ENCODE data around the gene MARF1. TPM values are rescaled to one million over a fixed set of nuclear protein-coding genes. Genes with fewer than 3 reads are reported as not detected.
"Not testable (repeated sequence)": the region's sequence is repeated elsewhere in the genome, so short reads cannot be mapped to it uniquely, and the experiment has no call there.

MARF1 gene
- total RNA-seq, 1 donor from 2014 or later, result 79.1 TPM

DNA sequence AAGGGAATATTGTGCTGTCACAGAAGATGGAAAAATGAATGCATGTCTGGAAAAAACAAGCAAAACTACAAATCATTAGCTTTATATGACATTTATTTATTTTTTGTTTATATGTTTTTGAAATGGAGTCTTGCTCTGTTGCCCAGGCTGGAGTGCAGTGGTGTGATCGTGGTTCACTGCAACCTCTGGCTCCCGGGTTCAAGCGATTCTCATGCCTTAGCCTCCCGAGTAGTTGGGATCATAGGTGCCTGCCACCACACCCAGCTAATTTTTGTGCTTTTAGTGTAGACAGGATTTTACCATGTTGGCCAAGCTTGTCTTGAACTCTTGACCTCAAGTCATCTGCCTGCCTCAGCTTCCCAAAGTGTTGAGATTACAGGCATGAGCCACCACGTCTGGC, 15.6 kb upstream of the MARF1 start:
- no peak overlapping the region for H3K4me3 Mint-ChIP-seq
- peaks cover 5% of the 10 kb centered on the region for H3K4me1 Mint-ChIP-seq
- DNase-seq (ENCODE audit: low spot score in 2 of 2, unreplicated experiment in 2 of 2), result no peak
- no peak for TF ChIP-seq CTCF (IDR thresholded peaks at IDR 0.05; ENCODE audit: unreplicated experiment)
- H3K27ac Mint-ChIP-seq, result no peak overlapping the region
- no peaks in the 10 kb centered on the region for H3K27me3 Mint-ChIP-seq (ENCODE audit: low read depth)
- peaks cover 4% of the 10 kb centered on the region for H3K36me3 Mint-ChIP-seq
- no peaks in the 10 kb centered on the region for H3K9me3 Mint-ChIP-seq

- peaks cover 4% of the 10 kb centered on the region for H3K36me3 Mint-ChIP-seq
These were observed 15.2 kb upstream of the MARF1 start for GRCh38 chr16:15658149-15658548.

DNA sequence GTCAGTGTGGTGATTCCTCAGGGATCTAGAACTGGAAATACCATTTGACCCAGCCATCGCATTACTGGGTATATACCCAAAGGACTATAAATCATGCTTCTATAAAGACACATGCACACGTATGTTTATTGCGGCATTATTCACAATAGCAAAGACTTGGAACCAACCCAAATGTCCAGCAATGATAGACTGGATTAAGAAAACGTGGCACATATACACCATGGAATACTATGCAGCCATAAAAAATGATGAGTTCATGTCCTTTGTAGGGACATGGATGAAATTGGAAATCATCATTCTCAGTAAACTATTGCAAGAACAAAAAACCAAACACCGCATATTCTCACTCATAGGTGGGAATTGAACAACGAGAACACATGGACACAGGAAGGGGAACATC, 12.6 kb upstream of the MARF1 start:
- not testable (repeated sequence) for H3K27ac Mint-ChIP-seq; DNase-seq (ENCODE audit: low spot score in 2 of 2, unreplicated experiment in 2 of 2); H3K9me3 Mint-ChIP-seq; H3K27me3 Mint-ChIP-seq (ENCODE audit: low read depth); H3K36me3 Mint-ChIP-seq; H3K4me3 Mint-ChIP-seq
- peaks cover 17% of the 10 kb centered on the region for H3K4me1 Mint-ChIP-seq

More at GRCh38 chr16:15658149-15658548, 15.2 kb upstream of the MARF1 start:
- no peak for DNase-seq (ENCODE audit: low spot score in 2 of 2, unreplicated experiment in 2 of 2)
- Mint-ChIP-seq H3K9me3 (no peaks in the 10 kb centered on the region), H3K27me3 (ENCODE audit: low read depth) (no peaks in the 10 kb centered on the region), H3K27ac (no peak overlapping the region), H3K4me3 (no peak overlapping the region), H3K4me1 (peaks cover 9% of the 10 kb centered on the region)
- no peak for TF ChIP-seq CTCF (IDR thresholded peaks at IDR 0.05; ENCODE audit: unreplicated experiment)

DNA sequence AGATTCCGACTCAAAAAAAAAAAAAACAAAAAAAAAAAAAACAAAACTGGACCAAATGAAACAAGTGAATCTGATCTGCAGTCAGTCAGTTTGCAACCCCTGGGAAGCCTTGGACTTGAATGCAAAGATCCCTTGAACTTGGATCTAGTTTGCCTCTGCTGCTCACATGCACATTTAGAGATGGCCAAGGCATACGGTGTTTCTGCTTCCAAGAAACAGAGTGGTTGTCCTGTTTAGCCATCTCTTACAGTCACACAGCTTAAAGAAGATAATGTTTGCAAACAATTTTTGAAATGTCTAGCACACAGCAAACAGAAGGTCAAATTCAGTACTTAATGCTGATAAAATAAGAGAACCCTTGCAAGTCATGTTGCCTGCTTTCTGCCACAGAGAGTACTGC, 11.6 kb upstream of the MARF1 start:
- Mint-ChIP-seq H3K27ac (no peak overlapping the region), H3K36me3 (no peaks in the 10 kb centered on the region), H3K27me3 (ENCODE audit: low read depth) (no peaks in the 10 kb centered on the region), H3K4me1 (peaks cover 17% of the 10 kb centered on the region), H3K9me3 (no peaks in the 10 kb centered on the region), H3K4me3 (no peak overlapping the region)
- TF ChIP-seq CTCF (IDR thresholded peaks at IDR 0.05; ENCODE audit: unreplicated experiment), result no peak
- no peak for DNase-seq (ENCODE audit: low spot score in 2 of 2, unreplicated experiment in 2 of 2)

- no peak for TF ChIP-seq CTCF (IDR thresholded peaks at IDR 0.05; ENCODE audit: unreplicated experiment)
- Mint-ChIP-seq H3K4me1 (peaks cover 20% of the 10 kb centered on the region), H3K9me3 (no peaks in the 10 kb centered on the region), H3K4me3 (peak overlapping the region; percentile 17), H3K27ac (peak overlapping the region; percentile 35), H3K27me3 (ENCODE audit: low read depth) (no peaks in the 10 kb centered on the region), H3K36me3 (no peaks in the 10 kb centered on the region)
- DNase-seq (ENCODE audit: low spot score in 2 of 2, unreplicated experiment in 2 of 2), result no peak
These were observed 10.3 kb upstream of the MARF1 start for GRCh38 chr16:15653227-15653626.

DNA sequence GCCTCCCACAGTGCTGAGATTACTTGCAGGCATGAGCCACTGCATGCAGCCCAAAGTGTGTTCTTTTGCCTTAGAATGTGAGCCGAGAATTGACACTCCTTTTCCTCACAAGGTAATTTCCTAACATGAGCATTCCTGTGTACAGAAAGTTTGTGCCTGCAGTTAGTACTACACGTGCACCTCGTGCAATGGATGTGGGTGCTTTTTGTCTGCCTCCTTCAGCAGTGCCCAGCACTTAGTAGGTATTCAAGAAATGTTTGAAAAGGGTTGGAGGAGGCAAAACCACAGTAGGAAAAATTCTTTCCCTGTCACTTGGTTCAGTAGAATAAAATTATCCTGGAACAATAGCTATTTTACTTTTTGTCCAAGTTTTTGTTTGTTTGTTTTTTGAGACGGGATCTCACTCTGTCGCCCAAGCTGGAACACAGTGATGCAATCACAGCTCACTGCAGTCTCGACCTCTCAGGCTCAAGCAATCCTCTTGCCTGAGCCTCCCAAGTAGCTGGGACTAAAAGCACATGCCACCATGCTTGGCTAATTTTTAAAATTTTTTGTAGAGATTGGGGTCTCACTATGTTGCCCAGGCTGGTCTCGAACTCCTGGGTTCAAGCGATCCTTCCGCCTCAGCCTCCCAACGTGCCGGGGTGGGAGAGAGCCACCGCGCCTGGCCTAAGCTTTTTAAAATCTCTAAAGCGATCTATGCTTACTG, 9.5 kb upstream of the MARF1 start:
- H3K27me3 Mint-ChIP-seq (ENCODE audit: low read depth), result no peaks in the 10 kb centered on the region
- no peaks in the 10 kb centered on the region for H3K9me3 Mint-ChIP-seq
- TF ChIP-seq CTCF (IDR thresholded peaks at IDR 0.05; ENCODE audit: unreplicated experiment), result no peak
- peaks cover 20% of the 10 kb centered on the region for H3K4me1 Mint-ChIP-seq
- no peaks in the 10 kb centered on the region for H3K36me3 Mint-ChIP-seq
- peak overlapping the region; percentile 17 for H3K4me3 Mint-ChIP-seq
- H3K27ac Mint-ChIP-seq, result no peak overlapping the region
- no peak for DNase-seq (ENCODE audit: low spot score in 2 of 2, unreplicated experiment in 2 of 2)
